ENCODE results near the gene TGM5. TPM values are rescaled to one million over a fixed set of nuclear protein-coding genes. Genes with fewer than 3 reads are reported as not detected.

Gene TGM5
- total RNA-seq, 1 experiment from 2014 or later = not detected

GRCh38 chr15:43249699-43250203, 17.0 kb downstream of the TGM5 start (continued):
- TF ChIP-seq REST (IDR thresholded peaks at IDR 0.05; ENCODE audit: low read depth) (no peak), TCF7L2 (IDR thresholded peaks at IDR 0.05; ENCODE audit: borderline replicate concordance, extremely low read depth, insufficient read depth, insufficient read length) (no peak), YY1 (IDR thresholded peaks at IDR 0.05; ENCODE audit: extremely low read depth, insufficient replicate concordance, low read depth, low read length) (no peak)
- TF ChIP-seq, protein P1, sequence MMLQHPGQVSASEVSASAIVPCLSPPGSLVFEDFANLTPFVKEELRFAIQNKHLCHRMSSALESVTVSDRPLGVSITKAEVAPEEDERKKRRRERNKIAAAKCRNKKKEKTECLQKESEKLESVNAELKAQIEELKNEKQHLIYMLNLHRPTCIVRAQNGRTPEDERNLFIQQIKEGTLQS (IDR thresholded peaks at IDR 0.05) = no peak

GRCh38 chr15:43249236-43249635, 17.5 kb downstream of the TGM5 start:
- Histone ChIP-seq H3K79me2 (ENCODE audit: insufficient read depth, low read length) (no peaks in the 10 kb centered on the region), H3K36me3 (ENCODE audit: control insufficient read depth in 1 of 2, insufficient read depth in 2 of 2, low read length in 2 of 2) (no peaks in the 10 kb centered on the region), H3K27ac (ENCODE audit: low read depth, low read length) (no peak overlapping the region), H3K4me1 (ENCODE audit: control insufficient read depth in 1 of 2, insufficient read depth in 2 of 2, low read length in 2 of 2) (no peaks in the 10 kb centered on the region; a peak in 1 of 4 replicates), H3K27me3 (ENCODE audit: insufficient read depth, low read length) (no peaks in the 10 kb centered on the region), H3K9ac (ENCODE audit: low read length) (no peak overlapping the region), H3K9me2 (ENCODE audit: insufficient read depth) (no peaks in the 10 kb centered on the region), H4K20me1 (ENCODE audit: insufficient read depth) (no peaks in the 10 kb centered on the region), H3K4me2 (ENCODE audit: low read length) (no peak overlapping the region), H2AFZ (ENCODE audit: low read depth, low read length, poor library complexity, severe bottlenecking) (no peak overlapping the region), H3K9me3 (ENCODE audit: control insufficient read depth in 1 of 2, insufficient read depth in 1 of 2, low read depth in 1 of 2, low read length in 2 of 2) (no peaks in the 10 kb centered on the region), H3K4me3 (replicated peaks in 1 of 2; ENCODE audit: low read depth in 1 of 2, low read length in 2 of 2) (no peak overlapping the region)
- intact Hi-C loops (cut with micrococcal nuclease) = no loop called here
- ChIA-PET POLR2A (no interaction called here), CTCF (interaction anchor here (1.9 kb wide), 1 partner anchor 24 kb away, joined by 5 read pairs; no protein-coding TSS in a partner anchor), RAD21 (ENCODE audit: low non-redundant PET in 1 of 2, low total read pairs in 2 of 2, uncharacterized antibody in 2 of 2, unreplicated experiment in 2 of 2) (no interaction called here)
- DNase-seq (ENCODE audit: low read depth, low spot score) = no peak
- ATAC-seq = no peak
- no TSS peak for BruUV-seq (replicated peaks)
- TF ChIP-seq YY1 (IDR thresholded peaks at IDR 0.05; ENCODE audit: extremely low read depth, insufficient replicate concordance, low read depth, low read length) (no peak), CEBPB (IDR thresholded peaks at IDR 0.05; ENCODE audit: low read depth) (no peak), TCF7L2 (IDR thresholded peaks at IDR 0.05; ENCODE audit: borderline replicate concordance, extremely low read depth, insufficient read depth, insufficient read length) (no peak), EZH2 (IDR thresholded peaks at IDR 0.05) (no peak), CBX3 (IDR thresholded peaks at IDR 0.05; ENCODE audit: low read depth) (no peak), SIN3A (IDR thresholded peaks at IDR 0.05; ENCODE audit: low read depth) (no peak), ZFX (IDR thresholded peaks at IDR 0.05) (no peak), CTCF (IDR thresholded peaks at IDR 0.05 in 2 of 3, conservative IDR thresholded peaks at IDR 0.05 in 1 of 3; ENCODE audit: borderline replicate concordance in 1 of 3, insufficient read depth in 1 of 3, low read depth in 2 of 3, low read length in 2 of 3) (no peak), POLR2AphosphoS5 (IDR thresholded peaks at IDR 0.05; ENCODE audit: low read depth, low read length) (no peak), ZBTB33 (IDR thresholded peaks at IDR 0.05; ENCODE audit: extremely low read depth, insufficient replicate concordance, low read length) (no peak), POLR2A (IDR thresholded peaks at IDR 0.05; ENCODE audit: borderline replicate concordance, extremely low read depth, insufficient read depth, insufficient read length) (no peak), ZNF274 (IDR thresholded peaks at IDR 0.05; ENCODE audit: low read depth, low read length) (no peak)
- TF ChIP-seq, protein P1 (IDR thresholded peaks at IDR 0.05) = no peak
